Esophagus muscularis mucosa (tissue), 4 donors: ENCODE measurements around the gene SGIP1. TPM values are rescaled to one million over a fixed set of nuclear protein-coding genes. Genes with fewer than 3 reads are reported as not detected.
A peak's percentile ranks its signal among the peaks of the same experiment; 100 is the strongest.
"Not testable (repeated sequence)": the region's sequence is repeated elsewhere in the genome, so short reads cannot be mapped to it uniquely, and the experiment has no call there.

Experiments
- DNase-seq: peaks from one replicate; pipeline ENCODE4 v3.0.0-alpha.2; 2017; ENCODE audit errors: extremely low spot score
- H3K27ac ChIP-seq, 4 donors: fragments of 200-600 bp; sonication (generic); replicated peaks in 1 of 4; 1 replicate in 3 of 4; 2 replicates in 1 of 4; pipeline ENCODE4 v1.5.1; 2016 to 2019; ENCODE audit warnings: mild to moderate bottlenecking in 1 of 4
- H3K27me3 ChIP-seq, 4 donors: fragments of 200-600 bp; sonication (generic); one replicate each; pipeline versions ENCODE4 v1.5.1 to v1.6.0; 2016 to 2019
- H3K36me3 ChIP-seq, 4 donors: fragments of 200-600 bp; sonication (generic); one replicate each; pipeline ENCODE4 v1.5.1; 2016 to 2019
- H3K4me1 ChIP-seq, 4 donors: fragments of 200-600 bp; sonication (generic); one replicate each; pipeline ENCODE4 v1.5.1; 2016 to 2019
- H3K4me3 ChIP-seq, 4 donors: fragments of 200-600 bp; sonication (generic); 1 replicate in 2 of 4; 2 replicates in 2 of 4; pipeline ENCODE4 v1.5.1; 2016 to 2019; ENCODE audit warnings: mild to moderate bottlenecking in 4 of 4, moderate library complexity in 1 of 4
- H3K9me3 ChIP-seq, 4 donors: fragments of 200-600 bp; sonication (generic); 1 replicate in 3 of 4; 2 replicates in 1 of 4; pipeline ENCODE4 v1.5.1; 2016 to 2019
- CTCF ChIP-seq, 3 experiments: fragments of 200-600 bp in 2 of 3; fragments of 450-650 bp in 1 of 3; sonication (generic) in 2 of 3; IDR thresholded peaks; one replicate each; pipeline ENCODE4 v1.5.1; 2017 to 2019; ENCODE audit warnings: antibody characterized with exemption in 3 of 3, mild to moderate bottlenecking in 2 of 3, moderate library complexity in 1 of 3
- EP300 ChIP-seq: sonication (generic); formaldehyde crosslinking; IDR thresholded peaks from one replicate; pipeline ENCODE4 v1.6.1; 2017; ENCODE audit warnings: antibody characterized with exemption
- POLR2A ChIP-seq: fragments of 450-650 bp; IDR thresholded peaks from one replicate; pipeline ENCODE4 v1.6.1; 2017; ENCODE audit warnings: antibody characterized with exemption, moderate library complexity, mild to moderate bottlenecking, low read depth
- POLR2AphosphoS5 ChIP-seq, 2 donors: sonication (generic); formaldehyde crosslinking; IDR thresholded peaks; one replicate each; pipeline ENCODE4 v1.6.1; 2017; ENCODE audit warnings: antibody characterized with exemption in 2 of 2
- WGBS: methylation state at CpG from one replicate; pipeline ENCODE4 v1.1.5; 2018; 5-methylcytosine and 5-hydroxymethylcytosine counted together
- intact Hi-C: fragments of 100-400 bp; cut with DNase I; formaldehyde crosslinking; loops from one replicate; pipeline ENCODE4 v1.15.1; 2023
- total RNA-seq, 4 donors: library from RNA; depleted of rRNA; stranded (reverse); fragments of >200 nt; gene quantifications; one replicate each; pipeline versions ENCODE4 v1.1.0 to v1.2.1, GENCODE V29; 2016

Gene SGIP1
- total RNA-seq, 4 donors from 2014 or later, result 9.1 to 16.2 (median 11.8) TPM

DNA sequence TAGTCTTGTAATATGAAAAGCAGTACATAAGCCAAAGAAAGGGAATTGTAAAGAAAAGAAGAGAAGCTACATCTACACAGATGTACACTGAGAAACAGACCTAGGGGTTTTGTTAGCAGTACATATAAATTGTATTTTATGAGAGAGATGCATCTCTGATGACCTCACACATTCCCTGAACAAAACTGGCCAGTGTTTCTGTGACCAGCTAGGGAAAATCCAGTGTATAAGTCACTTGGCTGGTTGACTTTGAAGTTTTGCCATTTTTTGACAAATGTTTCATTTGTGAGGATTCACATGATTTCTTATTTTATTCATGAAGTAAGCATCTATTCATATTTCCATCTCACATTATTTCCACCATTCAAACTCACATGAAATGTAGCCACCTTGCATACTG is 190.0 kb downstream of the SGIP1 start:
- Histone ChIP-seq H3K27ac (no peak overlapping the region), H3K4me1 (peaks cover 0 to 9% (median 3%) of the 10 kb centered on the region in 4 donors), H3K27me3 (no peaks in the 10 kb centered on the region), H3K9me3 (no peaks in the 10 kb centered on the region), H3K36me3 (no peaks in the 10 kb centered on the region), H3K4me3 (no peak overlapping the region)
- no peak for TF ChIP-seq POLR2A
- no peak for TF ChIP-seq POLR2AphosphoS5 (IDR thresholded peaks at IDR 0.05)
- TF ChIP-seq EP300, result no peak
- TF ChIP-seq CTCF (IDR thresholded peaks at IDR 0.05), result no peak
- no peak for DNase-seq
- intact Hi-C loops, result loop anchor here (10.0 kb wide), 1 partner anchor 199 kb away; no protein-coding TSS in a partner anchor

DNA sequence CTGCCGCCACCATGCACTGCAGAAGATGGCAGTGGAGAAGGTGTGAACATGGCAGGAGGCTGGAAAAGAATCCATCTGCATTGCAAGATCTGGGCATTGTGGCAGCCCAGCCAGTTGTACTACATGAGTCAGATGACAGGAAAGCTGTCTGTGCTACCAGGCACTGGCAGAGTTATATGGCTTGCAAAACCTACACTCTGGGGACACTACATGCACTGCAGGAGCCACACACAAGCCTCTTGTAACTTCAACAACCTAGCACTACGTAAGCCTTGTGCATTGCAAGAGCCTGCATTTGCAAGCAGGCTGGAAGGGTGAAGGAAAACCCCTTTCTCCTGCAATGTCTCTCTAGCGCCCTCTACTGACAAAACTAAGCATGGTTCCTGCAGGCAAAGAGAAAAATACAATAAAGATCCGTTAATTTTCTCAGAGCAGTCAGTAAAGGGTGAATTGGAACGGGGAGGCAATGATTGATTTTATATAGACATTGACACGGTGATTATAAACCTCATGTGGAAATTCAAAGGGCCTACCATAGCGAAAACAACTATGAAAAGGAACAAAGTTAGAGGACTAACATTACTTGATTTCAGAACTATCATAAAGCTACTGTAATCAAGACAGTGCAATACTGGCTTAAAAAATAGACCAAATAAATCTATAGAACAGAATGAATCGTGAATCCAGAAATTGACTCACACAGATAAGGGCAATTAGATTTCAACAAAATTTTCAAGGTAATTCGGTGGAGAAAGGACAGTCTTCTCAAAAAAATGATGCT is 192.1 kb downstream of the SGIP1 start:
- WGBS, result 22% methylated on average over 9 of the region's 9 CpGs
- no peaks in the 10 kb centered on the region for H3K9me3 ChIP-seq
- intact Hi-C loops, result loop anchor here (5.0 to 10.0 kb wide), 3 partner anchors 201 to 474 kb away; no protein-coding TSS in a partner anchor
- H3K4me1 ChIP-seq, result peaks cover 0 to 9% (median 3%) of the 10 kb centered on the region in 4 donors
- no peaks in the 10 kb centered on the region for H3K36me3 ChIP-seq
- no peak overlapping the region for H3K4me3 ChIP-seq
- no peak for DNase-seq
- no peaks in the 10 kb centered on the region for H3K27me3 ChIP-seq
- no peak overlapping the region for H3K27ac ChIP-seq
- TF ChIP-seq CTCF (IDR thresholded peaks at IDR 0.05) (peak; percentile 76 to 87 (median 86)), POLR2AphosphoS5 (IDR thresholded peaks at IDR 0.05) (no peak)

- peaks cover 0 to 9% (median 3%) of the 10 kb centered on the region in 4 donors for H3K4me1 ChIP-seq
- H3K9me3 ChIP-seq, result no peaks in the 10 kb centered on the region
- no peak for DNase-seq
- 81% methylated on average over 2 of the region's 2 CpGs for WGBS
- no peaks in the 10 kb centered on the region for H3K27me3 ChIP-seq
- H3K27ac ChIP-seq, result no peak overlapping the region
- no peak for TF ChIP-seq EP300
- no peaks in the 10 kb centered on the region for H3K36me3 ChIP-seq
- no peak overlapping the region for H3K4me3 ChIP-seq
- intact Hi-C loops, result loop anchor here (5.0 to 10.0 kb wide), 3 partner anchors 203 to 476 kb away; no protein-coding TSS in a partner anchor
Observed at GRCh38 chr1:66728021-66728420, 194.1 kb downstream of the SGIP1 start.

DNA sequence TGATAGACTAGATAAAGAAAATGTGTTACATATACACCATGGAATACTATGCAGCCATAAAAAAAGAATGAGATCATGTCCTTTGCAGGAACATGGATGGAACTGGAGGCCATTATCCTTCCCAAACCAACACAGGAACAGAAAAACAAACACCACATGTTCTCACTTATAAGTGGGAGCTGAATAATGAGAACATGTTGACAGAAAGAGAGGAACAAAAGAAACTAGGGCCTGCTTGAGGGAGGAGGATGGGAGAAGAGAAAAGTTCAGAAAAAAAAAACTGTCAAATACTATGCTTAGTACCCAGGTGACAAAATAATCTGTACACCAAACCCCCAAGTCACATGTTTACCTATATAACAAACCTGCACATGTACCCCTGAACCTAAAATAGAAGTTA is 194.8 kb downstream of the SGIP1 start:
- not testable (repeated sequence) for H3K9me3 ChIP-seq, H3K27me3 ChIP-seq, DNase-seq, H3K4me3 ChIP-seq, H3K36me3 ChIP-seq, H3K4me1 ChIP-seq, H3K27ac ChIP-seq
- intact Hi-C loops, result loop anchor here (5.0 to 10.0 kb wide), 3 partner anchors 204 to 476 kb away; no protein-coding TSS in a partner anchor

GRCh38 chr1:66729119-66729518 is 195.2 kb downstream of the SGIP1 start:
- 58% methylated on average over 6 of the region's 6 CpGs for WGBS
- no peaks in the 10 kb centered on the region for H3K36me3 ChIP-seq
- H3K4me1 ChIP-seq, result peaks cover 0 to 9% (median 3%) of the 10 kb centered on the region in 4 donors
- TF ChIP-seq POLR2AphosphoS5 (IDR thresholded peaks at IDR 0.05), result no peak
- no peak for TF ChIP-seq POLR2A
- TF ChIP-seq EP300, result no peak
- no peak for TF ChIP-seq CTCF (IDR thresholded peaks at IDR 0.05)
- H3K27ac ChIP-seq, result no peak overlapping the region
- H3K27me3 ChIP-seq, result no peaks in the 10 kb centered on the region
- intact Hi-C loops, result loop anchor here (5.0 to 10.0 kb wide), 3 partner anchors 204 to 477 kb away; no protein-coding TSS in a partner anchor
- H3K9me3 ChIP-seq, result no peaks in the 10 kb centered on the region
- no peak for DNase-seq
- H3K4me3 ChIP-seq, result no peak overlapping the region
